GM21619 (cell line): ENCODE data around the gene LCMT1.
"Not testable (repeated sequence)": the region's sequence is repeated elsewhere in the genome, so short reads cannot be mapped to it uniquely, and the experiment has no call there.

Experiments used
- ATAC-seq: cut with Tn5 transposase; IDR thresholded peaks from one replicate; pipeline ENCODE4 v1.9.1; 2021; ENCODE audit not compliant: unreplicated experiment

Gene LCMT1

GRCh38 chr16:25141648-25142047, 30.1 kb downstream of the LCMT1 start:
- ATAC-seq, result no peak

DNA sequence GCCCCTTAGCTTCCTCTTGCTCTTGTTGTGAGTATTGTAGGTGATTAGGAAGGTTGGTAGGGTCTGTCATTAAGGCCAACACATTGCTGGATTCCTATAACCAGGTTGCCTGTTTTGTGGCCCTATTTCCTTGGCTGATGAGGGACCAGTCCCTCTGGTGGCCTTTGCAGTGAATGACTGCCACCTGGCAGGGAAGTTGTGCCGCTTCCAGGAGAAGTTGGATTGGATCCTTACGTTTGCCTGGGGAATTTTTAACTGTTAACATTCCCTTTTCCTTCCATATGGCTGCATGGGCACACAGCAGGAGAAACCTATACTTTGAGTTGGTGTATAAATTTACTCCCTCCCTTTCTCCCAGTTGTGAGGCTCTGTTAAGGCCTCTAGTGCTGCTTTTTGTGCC, 32.4 kb downstream of the LCMT1 start:
- no peak for ATAC-seq

GRCh38 chr16:25148568-25149215, 37.1 kb downstream of the LCMT1 start:
- ATAC-seq, result no peak

- ATAC-seq, result no peak
Measured at GRCh38 chr16:25151996-25152395, 40.5 kb downstream of the LCMT1 start.

DNA sequence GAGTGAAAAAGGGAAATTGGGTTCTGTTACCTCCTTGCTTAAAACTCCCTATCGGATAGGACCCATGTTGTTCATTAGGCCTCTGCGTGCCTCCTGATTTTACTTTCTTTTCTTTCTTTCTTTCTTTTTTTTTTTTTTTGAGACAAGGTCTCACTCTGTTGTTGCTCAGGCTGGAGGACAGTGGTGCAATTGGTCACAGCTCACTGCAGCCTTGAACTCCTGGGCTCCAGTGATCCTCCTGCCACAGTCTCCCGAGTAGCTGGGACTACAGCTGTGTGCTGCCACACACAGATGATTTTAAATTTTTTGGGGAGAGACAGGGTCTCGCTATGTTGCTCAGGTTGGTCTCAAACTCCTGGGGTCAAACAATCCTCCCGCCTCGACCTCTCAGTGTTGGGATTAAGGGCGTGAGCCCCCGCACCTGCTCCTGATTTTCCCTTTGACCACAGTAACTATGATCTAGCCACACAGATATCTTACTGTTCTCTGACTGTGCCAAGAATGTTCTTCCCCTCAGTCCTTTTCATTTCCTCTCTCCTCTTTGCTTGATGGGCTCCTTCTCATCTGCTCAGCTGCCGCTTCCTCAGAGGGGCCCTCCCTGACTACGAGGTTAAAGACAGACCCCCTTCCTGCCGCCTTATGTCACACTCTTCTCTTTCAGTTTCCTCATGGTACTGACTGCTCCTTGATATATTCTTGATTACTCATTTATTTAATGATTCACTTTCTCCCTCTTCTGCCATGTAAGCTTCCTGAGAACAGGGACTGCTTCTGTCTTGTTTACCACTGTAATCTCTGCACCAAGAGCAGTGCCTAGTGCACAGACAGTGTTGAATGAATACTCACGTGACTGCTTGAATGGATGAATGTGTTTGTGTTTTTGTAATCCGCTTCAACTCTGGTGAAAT, 44.3 kb downstream of the LCMT1 start:
- ATAC-seq, result no peak

GRCh38 chr16:25157271-25157875, 45.8 kb downstream of the LCMT1 start:
- no peak for ATAC-seq

GRCh38 chr16:25158401-25158800, 46.9 kb downstream of the LCMT1 start:
- no peak for ATAC-seq

- no peak for ATAC-seq
Measured at GRCh38 chr16:25161753-25162367, 50.3 kb downstream of the LCMT1 start.

GRCh38 chr16:25163683-25164082, 52.1 kb downstream of the LCMT1 start:
- ATAC-seq, result no peak

GRCh38 chr16:25165284-25165683, 53.7 kb downstream of the LCMT1 start:
- ATAC-seq, result no peak

GRCh38 chr16:25167920-25168319, 56.4 kb downstream of the LCMT1 start:
- not testable (repeated sequence) for ATAC-seq

- no peak for ATAC-seq
Measured at GRCh38 chr16:25171390-25171789, 59.8 kb downstream of the LCMT1 start.

GRCh38 chr16:25172831-25173230, 61.3 kb downstream of the LCMT1 start:
- no peak for ATAC-seq

DNA sequence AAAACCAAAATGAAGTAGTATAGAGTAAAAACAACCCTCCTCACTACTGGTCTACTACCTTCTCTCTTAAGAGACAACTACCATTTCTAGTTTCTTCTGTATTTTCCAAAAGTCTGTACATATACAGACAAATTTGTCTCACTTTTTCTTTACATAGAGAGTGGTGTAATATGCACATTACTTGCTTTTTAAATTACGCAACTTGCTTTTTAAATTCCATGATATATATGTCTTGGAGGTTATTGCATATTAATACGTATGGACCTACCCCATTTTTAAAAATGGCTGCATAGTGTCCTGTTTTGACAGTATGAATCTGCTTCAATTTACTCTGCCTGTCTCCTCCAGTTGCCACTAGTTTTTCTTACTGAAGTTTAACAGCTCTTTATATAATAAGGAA, 62.7 kb downstream of the LCMT1 start:
- no peak for ATAC-seq

DNA sequence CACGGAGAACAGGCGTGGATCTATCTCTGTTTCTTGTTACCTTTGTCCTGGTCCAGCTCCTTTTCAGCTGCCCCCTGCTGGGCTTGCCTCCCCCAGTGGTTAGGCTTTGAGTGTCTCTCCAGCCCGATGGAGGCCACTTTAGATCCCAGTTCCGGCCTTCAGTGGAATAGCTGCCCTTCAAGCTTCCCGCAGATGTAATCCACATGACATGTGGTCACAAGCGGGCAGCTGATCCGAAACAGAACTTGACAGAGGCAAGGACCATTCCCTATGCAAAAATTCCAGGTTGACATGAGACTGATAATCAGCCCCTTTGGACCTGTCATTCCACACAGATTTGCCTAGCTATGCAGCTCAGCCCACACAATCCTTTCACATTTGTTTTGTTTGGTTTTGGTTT, 64.6 kb downstream of the LCMT1 start:
- ATAC-seq, result no peak

GRCh38 chr16:25177512-25177830, 65.9 kb downstream of the LCMT1 start:
- ATAC-seq, result no peak

DNA sequence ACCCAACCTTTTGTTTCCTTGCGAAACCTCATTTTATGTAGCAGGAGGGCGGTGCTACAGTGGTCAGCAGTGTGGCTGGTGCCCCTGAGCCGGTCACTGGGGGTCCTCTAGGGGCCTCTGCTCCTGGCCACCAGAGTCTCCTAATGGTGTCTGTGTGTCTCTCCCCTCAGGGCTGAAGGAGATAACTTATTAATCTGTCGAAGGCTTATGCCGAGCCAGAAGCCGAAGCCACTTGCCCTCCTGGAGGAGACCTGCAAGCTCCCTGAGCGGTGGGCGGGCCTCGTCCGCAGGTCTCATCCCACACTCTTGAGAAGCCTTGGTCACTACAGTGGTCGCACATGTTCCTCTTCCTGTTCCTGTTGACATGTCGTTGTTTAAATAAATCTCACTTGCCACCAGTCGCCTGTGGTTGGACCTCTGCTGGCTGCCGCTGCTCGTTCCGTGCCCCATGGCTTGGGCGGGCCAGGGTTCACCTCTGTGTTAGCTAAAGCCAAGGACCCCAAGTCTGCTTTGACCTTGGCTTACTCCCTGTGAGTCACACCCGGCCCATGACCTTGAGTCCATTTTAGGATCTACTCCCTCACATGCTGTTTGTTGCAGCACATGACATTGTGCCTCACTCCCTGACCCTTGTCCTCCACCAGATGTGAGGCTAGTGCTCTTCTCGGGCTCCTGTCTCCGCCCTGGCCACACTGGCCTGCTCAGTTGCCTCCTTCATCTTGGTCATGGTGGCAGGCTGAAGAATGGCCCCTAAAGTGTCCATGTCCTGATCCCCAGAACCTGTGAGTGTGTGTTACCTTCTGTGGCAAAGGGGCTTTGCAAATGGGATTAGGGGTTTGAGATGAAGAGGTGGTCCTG, 66.5 kb downstream of the LCMT1 start:
- ATAC-seq, result no peak

DNA sequence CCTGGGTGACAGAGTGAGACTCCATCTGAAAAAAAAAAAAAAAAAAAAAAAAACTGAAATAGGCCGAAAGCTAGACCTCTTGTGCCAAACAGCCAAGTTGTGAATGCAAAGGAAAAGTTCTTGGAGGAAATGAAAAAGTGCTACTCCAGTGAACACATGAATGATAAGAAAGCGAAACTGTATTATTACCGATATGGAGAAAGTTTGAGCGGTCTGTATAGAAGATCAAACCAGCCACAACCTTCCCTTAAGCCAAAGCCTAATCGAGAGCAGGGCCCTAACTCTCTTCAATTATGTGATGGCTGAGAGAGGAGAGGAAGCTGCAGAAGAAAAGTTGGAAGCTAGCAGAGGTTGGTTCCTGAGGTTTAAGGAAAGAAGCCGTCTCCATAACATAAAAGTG, 69.7 kb downstream of the LCMT1 start:
- not testable (repeated sequence) for ATAC-seq

DNA sequence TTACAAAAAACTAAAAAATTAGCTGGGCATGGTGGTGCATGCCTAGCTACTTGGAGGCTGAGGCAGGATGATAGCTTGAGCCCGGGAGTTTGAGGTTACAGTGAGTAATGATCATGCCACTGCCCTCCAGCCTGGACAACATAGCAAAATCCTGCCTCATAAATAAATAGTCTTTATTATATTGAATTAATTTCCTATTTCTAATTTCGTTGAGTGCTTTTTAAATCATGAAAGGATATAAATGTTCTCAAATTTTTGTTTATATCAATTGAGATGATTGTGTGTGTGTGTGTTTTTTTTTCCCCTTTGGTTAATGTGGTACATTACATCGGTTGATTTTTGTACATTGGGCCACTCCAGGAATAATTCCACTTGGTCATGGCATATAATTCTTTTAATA, 73.2 kb downstream of the LCMT1 start:
- no peak for ATAC-seq

- no peak for ATAC-seq
Measured at GRCh38 chr16:25187491-25187795, 75.9 kb downstream of the LCMT1 start.

GRCh38 chr16:25189305-25189704, 77.8 kb downstream of the LCMT1 start:
- no peak for ATAC-seq
